Upper lobe of left lung (tissue), 4 donors: ENCODE data around the gene DLEC1.

ENCODE experiments used
- POLR2AphosphoS5 ChIP-seq, 2 donors: sonication (generic); formaldehyde crosslinking; IDR thresholded peaks; one replicate each; pipeline ENCODE4 v1.5.1; 2017; ENCODE audit warnings: antibody characterized with exemption in 2 of 2
- TF ChIP-seq, protein P1 (sequence below), 6 experiments: fragments of 450-650 bp in 4 of 6; fragments of 200-600 bp in 2 of 6; sonication (generic) in 2 of 6; IDR thresholded peaks; one replicate each; pipeline ENCODE4 v1.5.1; 2016 to 2019; ENCODE audit warnings: antibody characterized with exemption in 6 of 6

DNA sequence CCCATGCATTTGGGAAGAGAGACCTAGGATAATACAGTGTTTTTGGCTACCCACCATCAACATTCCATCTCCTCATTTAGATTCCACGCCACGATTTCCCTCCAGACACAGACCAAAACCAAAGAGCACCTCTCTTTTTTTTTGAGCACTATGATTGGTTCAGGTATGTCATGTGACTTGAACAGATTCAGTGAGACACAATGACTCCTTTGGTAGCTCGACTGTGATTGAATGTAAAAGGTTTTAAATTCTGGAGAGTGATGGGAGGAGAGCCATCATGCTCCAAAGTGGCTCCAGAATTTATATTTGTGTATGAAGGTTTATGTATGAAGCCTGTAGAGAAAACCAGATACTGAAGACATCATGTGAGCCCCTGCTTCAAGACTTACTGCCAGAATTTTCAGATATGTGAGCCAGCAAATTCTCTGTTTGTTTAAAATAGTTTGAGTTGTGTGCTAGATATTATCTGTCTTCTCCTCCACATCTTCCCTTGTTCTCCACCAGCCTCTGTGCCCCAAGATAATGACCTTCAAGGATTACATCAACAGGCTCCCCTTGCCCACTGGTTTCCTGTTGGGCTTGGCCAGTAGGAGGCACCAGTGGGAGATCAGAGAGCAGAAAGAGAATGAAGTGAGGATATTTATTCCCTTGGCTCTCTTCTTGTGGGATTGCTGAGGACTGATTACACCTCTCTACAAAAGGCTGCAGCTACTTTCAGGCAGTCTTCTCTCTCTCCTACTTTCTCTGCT, 111.9 kb downstream of the DLEC1 start:
- TF ChIP-seq, protein P1, sequence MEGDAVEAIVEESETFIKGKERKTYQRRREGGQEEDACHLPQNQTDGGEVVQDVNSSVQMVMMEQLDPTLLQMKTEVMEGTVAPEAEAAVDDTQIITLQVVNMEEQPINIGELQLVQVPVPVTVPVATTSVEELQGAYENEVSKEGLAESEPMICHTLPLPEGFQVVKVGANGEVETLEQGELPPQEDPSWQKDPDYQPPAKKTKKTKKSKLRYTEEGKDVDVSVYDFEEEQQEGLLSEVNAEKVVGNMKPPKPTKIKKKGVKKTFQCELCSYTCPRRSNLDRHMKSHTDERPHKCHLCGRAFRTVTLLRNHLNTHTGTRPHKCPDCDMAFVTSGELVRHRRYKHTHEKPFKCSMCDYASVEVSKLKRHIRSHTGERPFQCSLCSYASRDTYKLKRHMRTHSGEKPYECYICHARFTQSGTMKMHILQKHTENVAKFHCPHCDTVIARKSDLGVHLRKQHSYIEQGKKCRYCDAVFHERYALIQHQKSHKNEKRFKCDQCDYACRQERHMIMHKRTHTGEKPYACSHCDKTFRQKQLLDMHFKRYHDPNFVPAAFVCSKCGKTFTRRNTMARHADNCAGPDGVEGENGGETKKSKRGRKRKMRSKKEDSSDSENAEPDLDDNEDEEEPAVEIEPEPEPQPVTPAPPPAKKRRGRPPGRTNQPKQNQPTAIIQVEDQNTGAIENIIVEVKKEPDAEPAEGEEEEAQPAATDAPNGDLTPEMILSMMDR (IDR thresholded peaks at IDR 0.05): no peak
- no peak for TF ChIP-seq POLR2AphosphoS5 (IDR thresholded peaks at IDR 0.05)
